HCT116 (cell line): ENCODE results near the gene CCDC69.

Experiments
- CTCF ChIP-seq, 3 experiments: fragments of 200-600 bp in 1 of 3; sonication (generic) in 1 of 3; IDR thresholded peaks in 2 of 3; conservative IDR thresholded peaks in 1 of 3; 2 replicates each; pipeline ENCODE4 v1.5.1; 2012 to 2017; ENCODE audit warnings: low read depth in 2 of 3, low read length in 2 of 3, antibody characterized with exemption in 1 of 3, borderline replicate concordance in 1 of 3, control low read depth in 1 of 3, mild to moderate bottlenecking in 1 of 3, mixed read lengths in 1 of 3, mixed run types in 1 of 3, moderate library complexity in 1 of 3; ENCODE audit not compliant: insufficient read depth in 1 of 3
- ELF1 ChIP-seq: IDR thresholded peaks from 2 replicates; pipeline ENCODE4 v1.6.1; 2012; ENCODE audit warnings: low read depth, borderline replicate concordance
- EZH2 ChIP-seq: fragments of 200-600 bp; sonication (generic); IDR thresholded peaks from 2 replicates; pipeline ENCODE4 v1.6.1; 2017; ENCODE audit warnings: antibody characterized with exemption, mixed run types
- EZH2phosphoT487 ChIP-seq: fragments of 200-600 bp; IDR thresholded peaks from 2 replicates; pipeline ENCODE4 v1.6.1; 2018; ENCODE audit warnings: antibody characterized with exemption, borderline replicate concordance
- RAD21 ChIP-seq: IDR thresholded peaks from 2 replicates; pipeline ENCODE4 v1.6.1; 2012; ENCODE audit warnings: low read depth, mild to moderate bottlenecking
- SRF ChIP-seq: IDR thresholded peaks from 2 replicates; pipeline ENCODE4 v1.6.1; 2012; ENCODE audit warnings: low read depth
- YY1 ChIP-seq: IDR thresholded peaks from 2 replicates; pipeline ENCODE4 v1.6.1; 2011; ENCODE audit warnings: low read length, low read depth, moderate library complexity, mild to moderate bottlenecking; ENCODE audit not compliant: insufficient replicate concordance; ENCODE audit errors: extremely low read depth
- ZBTB33 ChIP-seq: IDR thresholded peaks from 2 replicates; pipeline ENCODE4 v1.6.1; 2011; ENCODE audit warnings: mild to moderate bottlenecking, low read length, moderate library complexity; ENCODE audit not compliant: insufficient replicate concordance; ENCODE audit errors: extremely low read depth
- ZNF274 ChIP-seq: fragments of 200-500 bp; sonication (Bioruptor generic); IDR thresholded peaks from 2 replicates; pipeline ENCODE4 v1.6.1; 2014; ENCODE audit warnings: mild to moderate bottlenecking, low read depth, low read length, inconsistent platforms

GRCh38 chr5:151205411-151205810 is 18.5 kb downstream of the CCDC69 start:
- TF ChIP-seq CTCF (IDR thresholded peaks at IDR 0.05 in 2 of 3, conservative IDR thresholded peaks at IDR 0.05 in 1 of 3; ENCODE audit: borderline replicate concordance in 1 of 3, insufficient read depth in 1 of 3, low read depth in 2 of 3, low read length in 2 of 3) (no peak), RAD21 (no peak), EZH2phosphoT487 (no peak), YY1 (no peak), SRF (no peak), ZBTB33 (no peak), EZH2 (no peak), ELF1 (no peak), ZNF274 (no peak)
